Astrocyte of the cerebellum (primary cell): Measurements from ENCODE around the gene SLC34A1.

Experiments
- DNase-seq: peaks from one replicate; pipeline ENCODE4 v3.0.0-alpha.2; 2011; ENCODE audit warnings: low read depth
- H3K4me3 ChIP-seq: 2 replicates; pipeline ENCODE4 v1.5.1; 2011; ENCODE audit warnings: mild to moderate bottlenecking, low read depth, low read length, moderate library complexity
- CTCF ChIP-seq: IDR thresholded peaks from 2 replicates; pipeline ENCODE4 v1.5.1; 2012; ENCODE audit warnings: low read length, low read depth, moderate library complexity, mild to moderate bottlenecking; ENCODE audit errors: missing control alignments
- in situ Hi-C: cut with HindIII; loops from 2 replicates; pipeline ENCODE4 v1.10.0; 2017; ENCODE audit warnings: low sequenced_read_pairs

The SLC34A1 gene

DNA sequence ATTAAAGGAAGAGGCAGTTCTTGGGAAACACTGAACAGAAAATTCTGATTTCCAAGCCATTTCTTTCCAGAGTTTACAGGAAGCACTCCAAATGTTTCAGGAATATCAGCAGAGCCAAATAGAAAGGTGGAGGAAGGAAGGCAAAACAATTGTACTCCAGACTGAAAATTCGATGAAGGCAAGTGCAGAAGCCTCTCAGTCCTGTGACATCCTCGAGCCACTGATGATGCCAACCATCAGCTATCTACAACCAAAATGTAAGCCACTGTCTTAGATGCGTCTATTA is 34.9 kb upstream of the SLC34A1 start:
- in situ Hi-C loops: loop anchor here (5.0 kb wide), 1 partner anchor 58 kb away; the partner anchor contains the start of gene F12
- TF ChIP-seq CTCF: no peak
- DNase-seq: no peak
- H3K4me3 ChIP-seq: no peak overlapping the region

DNA sequence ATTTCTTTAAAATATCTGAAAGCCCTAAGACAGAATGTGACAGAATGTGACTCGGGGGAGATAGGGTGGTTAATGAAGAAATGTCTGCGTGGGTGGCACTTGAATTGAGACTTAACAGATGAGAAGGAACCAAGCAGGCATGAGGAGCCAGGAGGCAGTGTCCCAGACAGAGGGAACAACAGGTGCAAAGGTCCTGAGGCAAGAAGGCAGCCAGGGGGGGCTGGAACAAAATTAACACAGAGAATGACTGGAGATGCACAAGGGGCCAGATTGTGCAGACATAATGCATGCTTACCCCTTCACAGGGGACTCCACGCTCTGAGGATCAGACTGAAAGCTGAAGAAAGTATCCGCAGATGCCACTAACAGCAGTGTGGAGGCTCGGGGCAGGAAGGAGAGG is 34.5 kb upstream of the SLC34A1 start:
- H3K4me3 ChIP-seq: peak overlapping the region; percentile 100
- no peak for TF ChIP-seq CTCF
- in situ Hi-C loops: loop anchor here (5.0 kb wide), 1 partner anchor 58 kb away; the partner anchor contains the start of gene F12
- DNase-seq: no peak

DNA sequence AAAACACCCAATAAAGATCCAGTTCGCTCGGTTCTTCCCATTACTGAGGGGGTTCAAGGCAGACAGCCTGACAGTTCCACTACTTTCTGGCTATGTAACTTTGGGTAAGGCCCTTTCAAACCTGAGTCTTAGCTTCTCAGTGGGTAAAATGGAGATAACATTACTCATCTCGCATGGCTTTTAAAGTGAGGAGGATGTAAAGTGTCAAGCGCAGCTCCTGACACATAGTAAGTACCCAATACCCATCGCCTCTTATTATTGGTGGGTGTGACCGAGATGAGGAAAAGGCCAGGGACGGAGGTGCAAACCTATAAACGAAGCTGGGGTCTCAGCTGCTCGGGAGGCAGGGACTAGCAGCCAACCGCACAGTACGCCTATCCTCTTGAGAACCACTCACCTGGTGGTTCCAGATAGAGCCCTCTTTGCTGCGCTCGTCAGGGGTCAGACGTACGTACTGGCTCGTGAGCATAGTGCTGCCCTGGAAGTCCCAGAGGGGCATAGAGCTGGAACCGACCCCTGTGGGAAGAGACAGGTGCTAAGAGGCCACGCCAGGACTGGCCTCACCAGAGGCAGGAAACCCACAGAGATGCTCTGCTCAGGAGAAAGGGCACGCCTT is 33.4 kb upstream of the SLC34A1 start:
- no peak for TF ChIP-seq CTCF
- in situ Hi-C loops: no loop called here
- H3K4me3 ChIP-seq: peak overlapping the region; percentile 100
- no peak for DNase-seq

GRCh38 chr5:177351392-177352329 is 32.6 kb upstream of the SLC34A1 start, which contains the start of gene LMAN2:
LMAN2 (minus strand) TSS chr5:177351668; CDS start chr5:177351647, 21 bp downstream.
- H3K4me3 ChIP-seq: peak within 1 kb of the TSS; percentile 100
- TF ChIP-seq CTCF: no peak
- in situ Hi-C loops: no loop called here
- peak; percentile 87 for DNase-seq

DNA sequence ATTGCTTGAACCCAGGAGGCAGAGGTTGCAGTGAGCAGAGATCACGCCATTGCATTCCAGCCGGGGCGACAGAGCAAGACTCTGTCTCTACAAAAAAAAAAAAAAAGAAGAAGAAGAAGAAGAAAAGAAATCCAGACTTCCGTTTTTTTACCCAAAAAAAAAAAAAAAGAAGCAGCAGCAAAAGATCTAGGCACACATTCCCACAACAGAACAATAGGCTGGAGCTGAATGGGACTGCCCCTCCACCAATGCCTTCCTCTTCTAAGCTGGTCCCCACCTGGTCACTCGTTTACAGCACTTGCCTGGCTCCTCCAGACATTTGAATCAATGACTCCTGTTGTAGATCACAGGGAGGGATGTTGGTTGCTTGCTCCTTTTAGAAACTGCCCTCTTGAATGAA is 31.1 kb upstream of the SLC34A1 start:
- in situ Hi-C loops: no loop called here
- DNase-seq: no peak
- TF ChIP-seq CTCF: no peak
- no peak overlapping the region for H3K4me3 ChIP-seq

- no peak for TF ChIP-seq CTCF
- no peak overlapping the region for H3K4me3 ChIP-seq
- in situ Hi-C loops: no loop called here
- no peak for DNase-seq
Measured at GRCh38 chr5:177354256-177354655, 30.0 kb upstream of the SLC34A1 start.
